Activated T-helper 2 cell treated with anti-CD3 and anti-CD28 coated beads, Interferon-gamma antibody, Interleukin-2, Interleukin-4, amounts not matched to agents 10 μg/mL and 5 μg/mL and 100 μg/mL, durations not matched to agents 14 hours and 24 hours and 36 hours (primary cell): ENCODE measurements around the gene SLC9A9. TPM values are rescaled to one million over a fixed set of nuclear protein-coding genes. Genes with fewer than 3 reads are reported as not detected.

Source experiments
- DNase-seq: peaks from one replicate; pipeline ENCODE4 v3.0.0; 2021; ENCODE audit warnings: low spot score
- H3K27ac Mint-ChIP-seq: one replicate; pipeline ENCODE4 v1.8.0; 2021; ENCODE audit warnings: mixed read lengths
- H3K27me3 Mint-ChIP-seq: one replicate; pipeline ENCODE4 v1.8.0; 2021; ENCODE audit warnings: low read depth, mixed read lengths
- H3K36me3 Mint-ChIP-seq: one replicate; pipeline ENCODE4 v1.8.0; 2021; ENCODE audit warnings: low read depth, mixed read lengths
- H3K4me1 Mint-ChIP-seq: one replicate; pipeline ENCODE4 v1.8.0; 2021; ENCODE audit warnings: low read depth, mixed read lengths
- H3K4me3 Mint-ChIP-seq: one replicate; pipeline ENCODE4 v1.8.0; 2021; ENCODE audit warnings: low read depth, mild to moderate bottlenecking, moderate library complexity, mixed read lengths
- H3K9me3 Mint-ChIP-seq: one replicate; pipeline ENCODE4 v1.8.0; 2021; ENCODE audit warnings: mixed read lengths
- intact Hi-C: fragments of 100-400 bp; cut with micrococcal nuclease; formaldehyde crosslinking; loops from one replicate; pipeline ENCODE4 v1.15.1; 2023
- total RNA-seq: library from RNA; stranded (reverse); gene quantifications from 2 replicates; pipeline ENCODE4 v1.2.3, GENCODE V29; 2022

SLC9A9 gene
- total RNA-seq, 1 donor from 2014 or later, result 1.6 TPM

DNA sequence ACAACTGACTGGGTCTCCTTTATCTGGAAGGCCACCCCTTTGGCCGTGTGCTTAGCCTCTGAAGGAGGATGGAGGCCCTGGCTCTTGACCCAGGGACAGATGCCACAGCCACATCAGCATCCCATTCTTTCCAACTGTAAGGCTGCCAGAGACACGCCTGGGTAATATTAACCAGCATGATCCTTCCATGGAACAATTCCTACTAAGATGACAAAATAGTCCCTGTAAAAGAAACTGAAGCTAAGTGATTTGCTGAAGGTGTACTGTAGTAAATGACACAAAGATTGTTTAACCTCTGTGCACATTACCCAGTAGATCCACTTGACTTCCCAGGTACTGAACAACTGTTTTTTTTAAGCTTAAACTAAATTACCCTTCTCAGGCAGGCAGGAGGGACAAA lies 352.7 kb downstream of the SLC9A9 start:
- Mint-ChIP-seq H3K27ac (no peak overlapping the region), H3K4me3 (no peak overlapping the region), H3K4me1 (no peaks in the 10 kb centered on the region), H3K27me3 (no peaks in the 10 kb centered on the region), H3K9me3 (no peaks in the 10 kb centered on the region), H3K36me3 (no peaks in the 10 kb centered on the region)
- no peak for DNase-seq
- intact Hi-C loops, result no loop called here

DNA sequence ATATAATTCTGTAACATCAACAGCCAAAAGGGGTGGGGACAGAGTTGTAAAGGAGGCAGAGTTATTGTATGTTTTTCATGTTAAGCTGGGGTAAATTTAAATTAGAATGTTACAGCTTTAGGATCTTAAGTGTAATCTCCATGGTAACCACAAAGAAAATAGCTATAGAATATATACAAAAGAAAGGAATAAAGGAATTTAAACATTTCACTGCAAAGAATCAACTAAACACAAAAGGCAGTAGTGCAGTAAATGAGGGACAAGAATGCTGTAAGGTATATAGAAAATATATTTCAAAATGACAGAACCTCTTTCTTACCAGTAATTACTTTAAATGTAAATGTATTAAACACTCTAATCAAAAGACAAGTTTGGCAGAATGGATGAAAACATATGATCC lies 361.7 kb downstream of the SLC9A9 start:
- no peaks in the 10 kb centered on the region for H3K4me1 Mint-ChIP-seq
- H3K36me3 Mint-ChIP-seq, result no peaks in the 10 kb centered on the region
- no peaks in the 10 kb centered on the region for H3K9me3 Mint-ChIP-seq
- H3K27ac Mint-ChIP-seq, result no peak overlapping the region
- no peak overlapping the region for H3K4me3 Mint-ChIP-seq
- DNase-seq, result no peak
- H3K27me3 Mint-ChIP-seq, result peaks cover 5% of the 10 kb centered on the region
- intact Hi-C loops, result no loop called here

DNA sequence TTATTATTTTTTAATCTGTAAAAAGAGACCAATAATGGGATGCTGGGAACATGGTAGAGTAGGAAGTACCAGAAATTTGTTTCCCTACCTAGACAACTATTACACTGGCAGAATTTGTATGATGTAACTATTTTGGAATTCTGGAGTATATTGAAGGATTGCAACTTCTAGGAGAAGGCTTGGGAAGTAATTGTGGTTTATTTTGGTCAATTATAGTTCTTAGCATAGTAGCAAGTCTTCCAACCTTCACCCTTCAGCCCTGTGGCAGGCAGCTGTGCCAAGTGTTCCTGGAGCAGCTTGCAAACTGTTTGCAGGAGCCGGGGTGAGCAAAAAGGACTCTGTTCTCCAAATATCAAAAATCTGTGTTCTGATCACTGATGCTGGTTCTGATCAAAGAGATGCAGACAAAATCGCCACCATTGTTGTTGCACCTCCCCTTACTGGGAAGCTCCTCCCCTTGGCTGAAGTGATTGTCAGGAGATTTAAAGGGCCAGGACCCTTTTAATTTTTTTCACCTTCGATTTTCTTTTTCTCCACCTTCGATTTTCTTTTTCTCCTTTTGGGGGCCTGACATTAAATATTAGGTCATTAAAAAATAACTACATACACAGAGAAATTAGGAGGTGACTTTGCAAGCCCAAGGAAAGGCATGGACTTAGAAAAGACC lies 363.3 kb downstream of the SLC9A9 start:
- Mint-ChIP-seq H3K9me3 (no peaks in the 10 kb centered on the region), H3K4me3 (no peak overlapping the region), H3K27ac (no peak overlapping the region), H3K36me3 (no peaks in the 10 kb centered on the region), H3K27me3 (peaks cover 5% of the 10 kb centered on the region), H3K4me1 (no peaks in the 10 kb centered on the region)
- DNase-seq, result no peak
- intact Hi-C loops, result no loop called here

DNA sequence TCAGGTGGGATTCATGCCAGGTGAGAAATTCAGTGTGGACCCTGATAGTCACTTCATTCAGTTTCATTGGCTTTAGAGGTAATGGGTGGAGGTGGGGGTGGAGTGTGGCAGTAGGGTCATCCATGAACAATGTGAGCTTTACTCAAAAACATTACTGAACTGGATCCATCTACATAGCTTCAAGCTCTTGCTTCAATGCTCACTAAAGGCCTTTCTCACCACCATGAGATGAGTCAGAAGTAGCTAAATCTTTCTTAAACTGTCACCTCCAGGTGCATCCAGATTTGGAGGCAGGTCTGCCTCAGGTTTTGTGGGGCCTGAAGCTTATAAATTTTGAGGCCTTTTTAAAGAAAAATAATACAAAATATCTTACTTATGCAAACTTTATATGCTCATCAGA lies 365.1 kb downstream of the SLC9A9 start:
- intact Hi-C loops, result no loop called here
- Mint-ChIP-seq H3K36me3 (no peaks in the 10 kb centered on the region), H3K4me1 (no peaks in the 10 kb centered on the region), H3K27ac (no peak overlapping the region), H3K9me3 (no peaks in the 10 kb centered on the region), H3K4me3 (no peak overlapping the region), H3K27me3 (peaks cover 4% of the 10 kb centered on the region)
- DNase-seq, result no peak

DNA sequence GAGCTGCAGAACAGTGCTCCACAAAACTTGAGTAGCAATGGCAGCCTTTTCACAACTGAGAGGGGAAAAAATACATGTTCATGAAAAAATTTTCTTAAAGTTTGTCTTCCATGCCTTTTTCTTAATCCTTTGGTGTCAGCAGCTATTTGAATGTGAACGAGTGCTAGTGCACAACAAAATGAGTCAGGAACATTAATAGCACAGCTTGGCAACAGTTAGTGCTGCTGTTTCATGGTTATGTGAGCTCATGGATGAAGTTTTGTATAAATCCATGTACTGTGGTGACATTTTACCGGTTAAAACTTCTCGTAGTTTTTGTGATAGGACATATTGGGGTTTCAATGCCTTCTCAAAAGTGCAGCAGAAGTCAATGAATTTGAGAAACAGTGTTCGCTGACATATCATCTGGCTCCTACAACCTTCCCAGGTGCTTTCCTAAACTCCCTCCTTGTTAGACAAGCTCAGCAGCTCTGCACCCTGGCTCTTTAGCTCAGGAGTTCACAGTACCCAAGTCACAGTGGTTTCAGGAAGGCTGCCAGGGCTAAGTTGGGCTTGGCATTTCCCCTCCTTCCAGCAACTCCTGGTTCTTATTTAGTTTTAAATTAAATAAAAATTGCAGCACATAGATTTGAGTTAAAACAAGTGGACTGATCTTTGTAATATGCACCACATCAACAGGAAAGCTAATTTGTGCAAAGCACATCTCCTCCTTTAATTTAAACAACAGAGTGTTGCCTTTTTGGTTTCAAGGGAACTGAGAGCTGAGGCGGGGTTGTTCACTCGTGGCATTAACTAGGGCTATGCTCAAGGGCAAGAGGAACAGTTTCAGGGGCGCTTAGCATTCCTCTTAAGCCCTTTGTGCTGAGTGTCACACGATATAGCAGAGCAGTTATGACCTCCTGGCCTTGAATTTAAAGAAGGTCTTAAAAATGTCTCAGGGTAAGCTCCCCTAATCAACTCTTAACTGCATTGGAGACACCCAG lies 365.9 kb downstream of the SLC9A9 start:
- no peak for DNase-seq
- no peaks in the 10 kb centered on the region for H3K36me3 Mint-ChIP-seq
- no peak overlapping the region for H3K27ac Mint-ChIP-seq
- no peaks in the 10 kb centered on the region for H3K4me1 Mint-ChIP-seq
- no peaks in the 10 kb centered on the region for H3K9me3 Mint-ChIP-seq
- no peak overlapping the region for H3K4me3 Mint-ChIP-seq
- intact Hi-C loops, result no loop called here
- peaks cover 2% of the 10 kb centered on the region for H3K27me3 Mint-ChIP-seq

DNA sequence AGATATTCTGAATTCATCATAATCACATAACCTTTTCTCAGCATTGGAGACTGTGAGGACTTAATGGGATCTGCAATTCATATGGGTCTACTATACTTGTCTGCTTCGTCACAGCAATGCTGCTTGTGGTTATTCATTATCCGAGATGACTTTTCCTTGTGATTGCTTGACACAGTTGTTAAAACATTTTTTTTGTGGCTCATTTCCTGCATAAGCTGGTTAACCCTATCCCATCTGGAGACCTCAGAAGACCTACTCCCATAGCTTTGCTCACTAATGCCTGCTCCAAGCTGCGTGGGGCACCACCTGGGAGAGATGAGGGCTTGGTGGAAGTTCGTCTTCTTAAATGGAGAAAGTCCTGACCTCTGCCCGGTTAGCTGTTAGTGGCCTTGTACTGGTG lies 367.9 kb downstream of the SLC9A9 start:
- intact Hi-C loops, result no loop called here
- DNase-seq, result no peak
- H3K4me3 Mint-ChIP-seq, result no peak overlapping the region
- no peak overlapping the region for H3K27ac Mint-ChIP-seq
- no peaks in the 10 kb centered on the region for H3K36me3 Mint-ChIP-seq
- H3K4me1 Mint-ChIP-seq, result no peaks in the 10 kb centered on the region
- H3K27me3 Mint-ChIP-seq, result no peaks in the 10 kb centered on the region
- no peaks in the 10 kb centered on the region for H3K9me3 Mint-ChIP-seq

DNA sequence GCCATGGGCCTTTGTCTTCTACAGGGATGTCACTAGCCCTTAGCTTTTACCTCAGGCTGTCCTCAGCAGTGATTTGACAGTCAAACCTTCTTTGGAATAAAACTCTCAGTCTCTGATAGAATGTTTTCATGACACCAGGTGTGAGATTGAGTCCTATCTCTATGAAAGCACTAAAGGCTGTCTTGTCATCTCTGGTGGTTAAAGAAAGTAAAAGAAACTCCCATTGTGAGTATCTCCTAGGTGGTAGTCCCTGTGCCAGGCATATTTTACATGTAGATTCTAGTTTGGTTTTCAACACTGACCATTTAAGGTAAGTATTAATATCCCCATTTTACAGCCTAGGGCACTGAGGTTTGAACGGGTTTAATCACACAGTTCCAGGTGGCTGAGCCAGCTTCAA lies 368.5 kb downstream of the SLC9A9 start:
- no peaks in the 10 kb centered on the region for H3K4me1 Mint-ChIP-seq
- H3K27ac Mint-ChIP-seq, result no peak overlapping the region
- H3K9me3 Mint-ChIP-seq, result no peaks in the 10 kb centered on the region
- no peaks in the 10 kb centered on the region for H3K36me3 Mint-ChIP-seq
- H3K27me3 Mint-ChIP-seq, result no peaks in the 10 kb centered on the region
- no peak for DNase-seq
- no peak overlapping the region for H3K4me3 Mint-ChIP-seq
- intact Hi-C loops, result no loop called here

DNA sequence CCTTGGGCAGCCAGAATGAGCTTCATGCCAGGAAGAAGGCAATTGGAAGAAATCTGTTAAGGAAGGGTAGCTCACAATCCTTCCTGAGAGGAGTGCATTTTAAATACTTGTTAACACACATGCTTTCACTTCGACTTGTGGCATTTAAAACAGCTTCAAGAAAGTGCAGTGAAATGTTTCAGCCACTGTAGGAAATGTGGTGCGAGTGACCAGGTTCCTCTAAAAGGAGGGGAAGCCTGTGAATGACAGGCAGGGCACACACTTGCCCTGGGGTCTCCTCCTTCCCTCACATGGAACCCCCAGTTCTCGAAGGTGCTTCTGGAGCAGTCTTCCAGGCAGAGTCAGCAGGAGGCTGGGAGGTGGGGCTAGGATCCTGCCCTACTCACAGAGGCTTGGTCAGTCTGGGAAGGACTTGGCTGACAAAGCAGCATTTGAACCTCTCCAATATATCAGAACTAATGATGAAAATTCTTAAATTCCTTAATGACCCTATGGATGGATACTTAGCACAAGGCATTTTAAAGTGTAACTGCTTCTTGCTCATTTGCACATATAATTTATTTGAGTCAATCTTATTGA lies 370.1 kb downstream of the SLC9A9 start:
- H3K4me3 Mint-ChIP-seq, result no peak overlapping the region
- no peak for DNase-seq
- no peaks in the 10 kb centered on the region for H3K27me3 Mint-ChIP-seq
- H3K27ac Mint-ChIP-seq, result no peak overlapping the region
- no peaks in the 10 kb centered on the region for H3K36me3 Mint-ChIP-seq
- intact Hi-C loops, result no loop called here
- H3K4me1 Mint-ChIP-seq, result no peaks in the 10 kb centered on the region
- H3K9me3 Mint-ChIP-seq, result no peaks in the 10 kb centered on the region

DNA sequence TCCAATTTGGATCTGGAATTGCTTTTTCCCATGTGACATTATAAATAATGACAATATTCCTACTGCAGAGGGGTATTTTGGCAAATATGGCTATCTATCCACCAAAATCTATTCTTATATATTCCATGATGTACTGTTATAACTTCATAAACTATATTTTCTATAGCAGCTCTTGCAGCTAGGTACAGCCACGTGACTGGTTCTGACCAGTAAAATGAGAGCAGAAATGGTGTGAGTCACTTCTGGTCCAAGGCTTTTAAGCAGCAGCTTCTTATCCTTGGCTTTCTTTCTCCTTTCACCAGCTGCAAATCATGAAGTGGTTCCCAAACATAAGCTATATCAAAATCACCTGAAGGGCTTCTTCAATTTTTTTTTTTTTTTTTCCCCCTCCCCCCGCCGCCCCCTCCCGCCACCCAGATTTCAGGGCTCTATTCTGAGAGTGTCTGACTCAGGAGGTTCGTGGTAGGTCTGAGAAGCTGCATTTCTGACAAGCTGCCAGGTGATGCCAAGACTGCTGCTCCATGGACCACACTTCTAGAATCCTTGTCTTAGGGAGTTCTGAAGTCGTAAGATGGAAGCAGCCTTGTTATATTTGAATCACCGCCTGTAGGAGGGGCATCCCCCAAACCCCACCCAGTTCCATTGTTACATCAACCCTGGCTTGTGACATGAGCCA lies 371.2 kb downstream of the SLC9A9 start:
- H3K27ac Mint-ChIP-seq, result no peak overlapping the region
- DNase-seq, result no peak

DNA sequence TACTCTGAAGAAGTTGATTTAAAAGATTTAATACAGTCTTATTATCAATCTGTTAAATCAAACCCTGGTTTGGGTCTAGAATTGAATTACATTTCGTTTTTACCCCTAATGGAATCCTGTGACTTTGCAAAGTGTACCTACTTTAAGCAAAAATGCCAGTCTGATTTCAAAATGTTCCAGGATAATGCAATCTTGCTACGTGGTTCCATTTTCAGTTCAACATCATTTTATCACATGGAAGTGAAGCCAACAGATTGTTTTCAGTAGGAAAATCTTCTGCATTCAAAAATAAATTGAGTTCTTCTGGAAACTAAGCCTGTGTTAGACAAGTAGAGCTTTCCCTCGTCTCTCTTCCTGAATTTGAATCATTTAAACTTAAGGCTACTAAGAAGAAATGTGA lies 372.3 kb downstream of the SLC9A9 start:
- no peaks in the 10 kb centered on the region for H3K9me3 Mint-ChIP-seq
- DNase-seq, result no peak
- H3K36me3 Mint-ChIP-seq, result no peaks in the 10 kb centered on the region
- H3K4me1 Mint-ChIP-seq, result no peaks in the 10 kb centered on the region
- H3K4me3 Mint-ChIP-seq, result no peak overlapping the region
- no peaks in the 10 kb centered on the region for H3K27me3 Mint-ChIP-seq
- no peak overlapping the region for H3K27ac Mint-ChIP-seq
- intact Hi-C loops, result no loop called here

More for the DNA sequence above, 371.2 kb downstream of the SLC9A9 start:
- no peaks in the 10 kb centered on the region for H3K36me3 Mint-ChIP-seq
- no peaks in the 10 kb centered on the region for H3K27me3 Mint-ChIP-seq
- H3K4me3 Mint-ChIP-seq, result no peak overlapping the region
- H3K4me1 Mint-ChIP-seq, result no peaks in the 10 kb centered on the region
- intact Hi-C loops, result no loop called here
- no peaks in the 10 kb centered on the region for H3K9me3 Mint-ChIP-seq

DNA sequence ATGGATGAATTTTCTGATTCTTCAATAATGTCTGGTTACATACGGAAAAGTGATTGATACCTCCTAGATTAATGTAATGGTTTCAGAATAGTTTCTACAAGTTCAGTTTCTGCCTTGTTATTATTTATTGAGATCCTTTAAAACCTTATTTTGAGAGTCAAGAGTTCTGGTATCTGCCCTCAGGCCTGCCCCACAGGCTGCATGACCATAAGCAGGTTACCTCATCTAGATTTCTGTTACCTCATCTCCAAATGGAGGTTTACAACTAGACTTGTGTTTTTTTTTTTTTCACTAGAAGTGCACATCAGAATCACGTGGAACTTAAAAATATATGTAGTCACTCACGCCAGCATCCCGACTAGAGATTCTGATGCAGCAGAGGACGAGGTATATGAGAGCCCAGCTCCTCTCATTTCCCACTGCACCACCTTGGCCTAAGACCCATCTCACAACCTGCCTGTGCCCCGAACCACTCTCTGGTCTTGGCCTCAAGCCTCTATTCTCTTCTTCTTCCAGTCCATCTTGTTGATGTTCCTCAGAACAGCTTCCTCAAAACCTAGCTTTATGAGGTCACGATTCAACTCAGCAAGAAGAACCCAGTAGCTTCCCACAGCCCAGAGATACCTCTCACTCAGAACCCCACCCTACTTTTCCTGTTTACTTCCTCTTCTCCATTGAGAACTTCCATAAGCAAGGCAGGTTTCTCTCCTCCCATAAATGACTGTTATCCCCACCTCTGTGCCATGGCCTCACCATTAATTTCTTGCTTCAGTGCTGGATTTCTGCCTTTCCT lies 375.3 kb downstream of the SLC9A9 start:
- H3K27me3 Mint-ChIP-seq, result no peaks in the 10 kb centered on the region
- H3K4me1 Mint-ChIP-seq, result no peaks in the 10 kb centered on the region
- intact Hi-C loops, result no loop called here
- no peak for DNase-seq
- no peak overlapping the region for H3K4me3 Mint-ChIP-seq
- H3K27ac Mint-ChIP-seq, result no peak overlapping the region
- no peaks in the 10 kb centered on the region for H3K36me3 Mint-ChIP-seq
- H3K9me3 Mint-ChIP-seq, result no peaks in the 10 kb centered on the region

DNA sequence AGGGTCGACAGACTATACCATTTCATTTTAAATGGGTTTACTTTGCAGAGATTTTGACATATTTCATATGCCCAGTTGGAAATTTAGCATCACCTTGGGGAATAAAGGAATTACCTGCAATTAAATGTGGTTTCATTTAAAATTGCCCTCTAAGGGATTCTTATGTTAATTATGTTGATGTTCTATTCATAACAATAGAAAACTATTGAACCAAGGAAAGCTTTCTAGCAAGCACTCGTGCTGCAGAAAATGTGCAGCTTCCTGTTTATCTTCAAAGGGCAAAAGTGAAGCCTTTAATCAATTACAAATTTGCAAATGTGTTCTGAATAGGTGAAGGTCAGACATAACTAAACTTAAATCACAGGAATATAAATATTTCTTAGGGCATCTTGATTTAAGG lies 376.6 kb downstream of the SLC9A9 start:
- DNase-seq, result no peak
- no peaks in the 10 kb centered on the region for H3K27me3 Mint-ChIP-seq
- H3K9me3 Mint-ChIP-seq, result no peaks in the 10 kb centered on the region
- no peak overlapping the region for H3K27ac Mint-ChIP-seq
- no peaks in the 10 kb centered on the region for H3K36me3 Mint-ChIP-seq
- H3K4me3 Mint-ChIP-seq, result no peak overlapping the region
- intact Hi-C loops, result no loop called here
- no peaks in the 10 kb centered on the region for H3K4me1 Mint-ChIP-seq
